OCI-M2 (cell line): ENCODE data around the gene ITGA4.
"Not testable (repeated sequence)": the region's sequence is repeated elsewhere in the genome, so short reads cannot be mapped to it uniquely, and the experiment has no call there.

Source experiments
- DNase-seq: peaks from one replicate; lab custom pipeline; 2025; ENCODE audit not compliant: unreplicated experiment; lab: John Stamatoyannopoulos, UW

The ITGA4 gene

GRCh38 chr2:181457121-181457740 is at the start of gene ITGA4:
Gene ITGA4 (plus strand): TSS chr2:181457386. CDS start chr2:181457655, 269 bp downstream.
- no peak for DNase-seq

- DNase-seq, result no peak
Observed at GRCh38 chr2:181408861-181409260, 48.3 kb upstream of the ITGA4 start.

- DNase-seq, result no peak
Observed at GRCh38 chr2:181411105-181411849, 45.9 kb upstream of the ITGA4 start.

GRCh38 chr2:181419129-181419855 is 37.9 kb upstream of the ITGA4 start:
- DNase-seq, result no peak

- DNase-seq, result no peak
Observed at GRCh38 chr2:181420259-181421130, 36.7 kb upstream of the ITGA4 start.

- no peak for DNase-seq
Observed at GRCh38 chr2:181421131-181421458, 36.1 kb upstream of the ITGA4 start.

GRCh38 chr2:181421464-181421863 is 35.7 kb upstream of the ITGA4 start:
- no peak for DNase-seq

GRCh38 chr2:181426672-181427071 is 30.5 kb upstream of the ITGA4 start:
- no peak for DNase-seq

- no peak for DNase-seq
Observed at GRCh38 chr2:181430406-181431118, 26.6 kb upstream of the ITGA4 start.

GRCh38 chr2:181431674-181432073 is 25.5 kb upstream of the ITGA4 start:
- no peak for DNase-seq

GRCh38 chr2:181438261-181438660 is 18.9 kb upstream of the ITGA4 start:
- DNase-seq, result no peak

- no peak for DNase-seq
Observed at GRCh38 chr2:181440344-181440743, 16.8 kb upstream of the ITGA4 start.

- no peak for DNase-seq
Observed at GRCh38 chr2:181440919-181441318, 16.3 kb upstream of the ITGA4 start.

- DNase-seq, result no peak
Observed at GRCh38 chr2:181441670-181442069, 15.5 kb upstream of the ITGA4 start.

GRCh38 chr2:181444654-181445053 is 12.5 kb upstream of the ITGA4 start:
- no peak for DNase-seq

- DNase-seq, result peak; percentile 47
Observed at GRCh38 chr2:181446985-181447384, 10.2 kb upstream of the ITGA4 start.

GRCh38 chr2:181449278-181449677 is 7.9 kb upstream of the ITGA4 start:
- not testable (repeated sequence) for DNase-seq

- no peak for DNase-seq
Observed at GRCh38 chr2:181454686-181455450, 2.3 kb upstream of the ITGA4 start.

GRCh38 chr2:181456660-181457120 is 496 bp upstream of the ITGA4 start:
- DNase-seq, result no peak
